Myocyte (in vitro differentiated cells): ENCODE measurements around the gene CERS6. TPM values are rescaled to one million over a fixed set of nuclear protein-coding genes. Genes with fewer than 3 reads are reported as not detected.

Experiments used
- DNase-seq: peaks from one replicate; pipeline ENCODE4 v3.0.0-alpha.2; 2012; ENCODE audit warnings: low read depth
- total RNA-seq: library from RNA; depleted of rRNA; stranded (reverse); fragments of >200 nt; gene quantifications from 2 replicates; pipeline ENCODE4 v1.2.3, GENCODE V29; 2014

CERS6 gene
- total RNA-seq, 1 donor from 2014 or later, result 53.4 TPM

GRCh38 chr2:168565512-168565911 lies 109.4 kb downstream of the CERS6 start:
- no peak for DNase-seq

- no peak for DNase-seq
Measured at GRCh38 chr2:168566974-168567665, 111.0 kb downstream of the CERS6 start.

- peak; percentile 81 for DNase-seq
Measured at GRCh38 chr2:168567836-168568235, 111.8 kb downstream of the CERS6 start.

- peak; percentile 66 for DNase-seq
Measured at GRCh38 chr2:168568476-168569267, 112.6 kb downstream of the CERS6 start.

GRCh38 chr2:168571061-168571460 lies 115.0 kb downstream of the CERS6 start:
- no peak for DNase-seq

GRCh38 chr2:168573128-168573903 lies 117.2 kb downstream of the CERS6 start:
- peak; percentile 82 for DNase-seq

GRCh38 chr2:168574856-168575630 lies 119.0 kb downstream of the CERS6 start:
- DNase-seq, result peak; percentile 47

- DNase-seq, result no peak
Measured at GRCh38 chr2:168577885-168578284, 121.8 kb downstream of the CERS6 start.

- peak; percentile 32 for DNase-seq
Measured at GRCh38 chr2:168583064-168583709, 127.1 kb downstream of the CERS6 start.

- peak; percentile 65 for DNase-seq
Measured at GRCh38 chr2:168583710-168584521, 127.8 kb downstream of the CERS6 start.

GRCh38 chr2:168584911-168585310 lies 128.8 kb downstream of the CERS6 start:
- no peak for DNase-seq

- DNase-seq, result no peak
Measured at GRCh38 chr2:168585700-168586099, 129.6 kb downstream of the CERS6 start.

- DNase-seq, result no peak
Measured at GRCh38 chr2:168587307-168587706, 131.2 kb downstream of the CERS6 start.

- DNase-seq, result no peak
Measured at GRCh38 chr2:168589236-168590211, 133.5 kb downstream of the CERS6 start.

- peak; percentile 52 for DNase-seq
Measured at GRCh38 chr2:168592181-168592831, 136.2 kb downstream of the CERS6 start.

- DNase-seq, result no peak
Measured at GRCh38 chr2:168593713-168594112, 137.6 kb downstream of the CERS6 start.

GRCh38 chr2:168594778-168595177 lies 138.7 kb downstream of the CERS6 start:
- DNase-seq, result no peak
